Esophagus muscularis mucosa (tissue), 4 donors: Measurements from ENCODE around the gene TDRD6. TPM values are rescaled to one million over a fixed set of nuclear protein-coding genes. Genes with fewer than 3 reads are reported as not detected.

Source experiments
- DNase-seq: peaks from one replicate; pipeline ENCODE4 v3.0.0-alpha.2; 2017; ENCODE audit errors: extremely low spot score
- H3K27ac ChIP-seq, 4 donors: fragments of 200-600 bp; sonication (generic); replicated peaks in 1 of 4; 1 replicate in 3 of 4; 2 replicates in 1 of 4; pipeline ENCODE4 v1.5.1; 2016 to 2019; ENCODE audit warnings: mild to moderate bottlenecking in 1 of 4
- H3K27me3 ChIP-seq, 4 donors: fragments of 200-600 bp; sonication (generic); one replicate each; pipeline versions ENCODE4 v1.5.1 to v1.6.0; 2016 to 2019
- H3K36me3 ChIP-seq, 4 donors: fragments of 200-600 bp; sonication (generic); one replicate each; pipeline ENCODE4 v1.5.1; 2016 to 2019
- H3K4me1 ChIP-seq, 4 donors: fragments of 200-600 bp; sonication (generic); one replicate each; pipeline ENCODE4 v1.5.1; 2016 to 2019
- H3K4me3 ChIP-seq, 4 donors: fragments of 200-600 bp; sonication (generic); 1 replicate in 2 of 4; 2 replicates in 2 of 4; pipeline ENCODE4 v1.5.1; 2016 to 2019; ENCODE audit warnings: mild to moderate bottlenecking in 4 of 4, moderate library complexity in 1 of 4
- H3K9me3 ChIP-seq, 4 donors: fragments of 200-600 bp; sonication (generic); 1 replicate in 3 of 4; 2 replicates in 1 of 4; pipeline ENCODE4 v1.5.1; 2016 to 2019
- EP300 ChIP-seq: sonication (generic); formaldehyde crosslinking; IDR thresholded peaks from one replicate; pipeline ENCODE4 v1.6.1; 2017; ENCODE audit warnings: antibody characterized with exemption
- POLR2A ChIP-seq: fragments of 450-650 bp; IDR thresholded peaks from one replicate; pipeline ENCODE4 v1.6.1; 2017; ENCODE audit warnings: antibody characterized with exemption, moderate library complexity, mild to moderate bottlenecking, low read depth
- POLR2AphosphoS5 ChIP-seq, 2 donors: sonication (generic); formaldehyde crosslinking; IDR thresholded peaks; one replicate each; pipeline ENCODE4 v1.6.1; 2017; ENCODE audit warnings: antibody characterized with exemption in 2 of 2
- WGBS: methylation state at CpG from one replicate; pipeline ENCODE4 v1.1.5; 2018; 5-methylcytosine and 5-hydroxymethylcytosine counted together
- intact Hi-C: fragments of 100-400 bp; cut with DNase I; formaldehyde crosslinking; loops from one replicate; pipeline ENCODE4 v1.15.1; 2023
- total RNA-seq, 4 donors: library from RNA; depleted of rRNA; stranded (reverse); fragments of >200 nt; gene quantifications; one replicate each; pipeline versions ENCODE4 v1.1.0 to v1.2.1, GENCODE V29; 2016
- TF ChIP-seq, protein P1 (sequence below), 3 experiments: fragments of 200-600 bp in 2 of 3; fragments of 450-650 bp in 1 of 3; sonication (generic) in 2 of 3; IDR thresholded peaks; one replicate each; pipeline ENCODE4 v1.5.1; 2017 to 2019; ENCODE audit warnings: antibody characterized with exemption in 3 of 3, mild to moderate bottlenecking in 2 of 3, moderate library complexity in 1 of 3

TDRD6 gene
- total RNA-seq, 4 donors from 2014 or later = 0.13 to 2.1 (median 0.74) TPM

GRCh38 chr6:46745973-46746372 lies 58.3 kb downstream of the TDRD6 start:
- no peaks in the 10 kb centered on the region for H3K27me3 ChIP-seq
- no peaks in the 10 kb centered on the region for H3K9me3 ChIP-seq
- no peak for DNase-seq
- WGBS = 77% methylated on average over 2 of the region's 2 CpGs
- TF ChIP-seq POLR2AphosphoS5 (IDR thresholded peaks at IDR 0.05) = no peak
- TF ChIP-seq, protein P1, sequence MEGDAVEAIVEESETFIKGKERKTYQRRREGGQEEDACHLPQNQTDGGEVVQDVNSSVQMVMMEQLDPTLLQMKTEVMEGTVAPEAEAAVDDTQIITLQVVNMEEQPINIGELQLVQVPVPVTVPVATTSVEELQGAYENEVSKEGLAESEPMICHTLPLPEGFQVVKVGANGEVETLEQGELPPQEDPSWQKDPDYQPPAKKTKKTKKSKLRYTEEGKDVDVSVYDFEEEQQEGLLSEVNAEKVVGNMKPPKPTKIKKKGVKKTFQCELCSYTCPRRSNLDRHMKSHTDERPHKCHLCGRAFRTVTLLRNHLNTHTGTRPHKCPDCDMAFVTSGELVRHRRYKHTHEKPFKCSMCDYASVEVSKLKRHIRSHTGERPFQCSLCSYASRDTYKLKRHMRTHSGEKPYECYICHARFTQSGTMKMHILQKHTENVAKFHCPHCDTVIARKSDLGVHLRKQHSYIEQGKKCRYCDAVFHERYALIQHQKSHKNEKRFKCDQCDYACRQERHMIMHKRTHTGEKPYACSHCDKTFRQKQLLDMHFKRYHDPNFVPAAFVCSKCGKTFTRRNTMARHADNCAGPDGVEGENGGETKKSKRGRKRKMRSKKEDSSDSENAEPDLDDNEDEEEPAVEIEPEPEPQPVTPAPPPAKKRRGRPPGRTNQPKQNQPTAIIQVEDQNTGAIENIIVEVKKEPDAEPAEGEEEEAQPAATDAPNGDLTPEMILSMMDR (IDR thresholded peaks at IDR 0.05) = no peak
- TF ChIP-seq EP300 = no peak
- no peak for TF ChIP-seq POLR2A
- H3K4me1 ChIP-seq = no peaks in the 10 kb centered on the region
- intact Hi-C loops = no loop called here
- H3K36me3 ChIP-seq = no peaks in the 10 kb centered on the region
- H3K4me3 ChIP-seq = no peak overlapping the region
- H3K27ac ChIP-seq = no peak overlapping the region

- TF ChIP-seq EP300 = no peak
- TF ChIP-seq, protein P1 (IDR thresholded peaks at IDR 0.05) = no peak
- WGBS = 43% methylated on average over 1 of the region's 1 CpG
- no peak within 1 kb of the TSS for H3K27ac ChIP-seq
- no peaks in the 10 kb centered on the region for H3K9me3 ChIP-seq
- H3K4me3 ChIP-seq = no peak within 1 kb of the TSS
- no peaks in the 10 kb centered on the region for H3K36me3 ChIP-seq
- no peaks in the 10 kb centered on the region for H3K4me1 ChIP-seq
- H3K27me3 ChIP-seq = no peaks in the 10 kb centered on the region
- intact Hi-C loops = no loop called here
- peak; percentile 62 for DNase-seq
Measured at GRCh38 chr6:46746696-46747095, 59.0 kb downstream of the TDRD6 start, which contains the start of gene ANKRD66. Gene ANKRD66 (plus strand): TSS chr6:46746933. CDS start chr6:46751949, 5,016 bp downstream.

- WGBS = 89% methylated on average over 5 of the region's 5 CpGs
- Histone ChIP-seq H3K27me3 (no peaks in the 10 kb centered on the region), H3K4me3 (no peak overlapping the region), H3K27ac (no peak overlapping the region), H3K36me3 (no peaks in the 10 kb centered on the region), H3K4me1 (no peaks in the 10 kb centered on the region), H3K9me3 (no peaks in the 10 kb centered on the region)
- peak; percentile 66 for DNase-seq
- TF ChIP-seq POLR2A = no peak
- TF ChIP-seq, protein P1 (IDR thresholded peaks at IDR 0.05) = no peak
- no peak for TF ChIP-seq EP300
- no peak for TF ChIP-seq POLR2AphosphoS5 (IDR thresholded peaks at IDR 0.05)
- intact Hi-C loops = no loop called here
Measured at GRCh38 chr6:46748940-46749503, 61.3 kb downstream of the TDRD6 start.

DNA sequence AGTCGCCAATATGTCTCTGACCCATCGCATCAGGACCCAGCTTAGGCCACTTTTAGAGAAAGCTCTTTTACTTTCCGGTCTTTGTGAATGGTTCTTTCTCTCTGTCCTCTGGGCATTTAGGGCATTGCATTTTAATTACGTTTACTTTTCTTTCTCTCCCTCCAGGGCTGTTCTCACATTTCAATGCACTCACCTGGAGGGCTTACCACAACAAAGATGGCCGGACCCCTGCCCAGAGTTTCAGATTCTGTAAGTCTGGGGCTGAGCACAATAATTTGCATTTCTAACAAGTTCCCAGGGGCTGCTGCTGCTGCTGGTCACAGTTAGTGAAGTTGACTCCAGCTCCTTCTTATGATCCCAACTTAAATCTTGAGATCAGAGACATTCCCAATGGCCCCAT lies 62.0 kb downstream of the TDRD6 start:
- Histone ChIP-seq H3K36me3 (no peaks in the 10 kb centered on the region), H3K4me3 (no peak overlapping the region), H3K27ac (no peak overlapping the region), H3K4me1 (no peaks in the 10 kb centered on the region), H3K9me3 (no peaks in the 10 kb centered on the region), H3K27me3 (no peaks in the 10 kb centered on the region)
- DNase-seq = peak; percentile 39
- TF ChIP-seq EP300 (no peak), POLR2AphosphoS5 (IDR thresholded peaks at IDR 0.05) (no peak), POLR2A (no peak)
- TF ChIP-seq, protein P1 (IDR thresholded peaks at IDR 0.05) = no peak
- intact Hi-C loops = no loop called here
- WGBS = 81% methylated on average over 5 of the region's 5 CpGs

GRCh38 chr6:46751658-46752057 lies 64.0 kb downstream of the TDRD6 start:
- peak; percentile 68 for DNase-seq
- H3K36me3 ChIP-seq = no peaks in the 10 kb centered on the region
- 86% methylated on average over 3 of the region's 3 CpGs for WGBS
- H3K27ac ChIP-seq = no peak overlapping the region
- no peak overlapping the region for H3K4me3 ChIP-seq
- H3K27me3 ChIP-seq = no peaks in the 10 kb centered on the region
- intact Hi-C loops = no loop called here
- TF ChIP-seq, protein P1 (IDR thresholded peaks at IDR 0.05) = no peak
- TF ChIP-seq POLR2AphosphoS5 (IDR thresholded peaks at IDR 0.05) (no peak), POLR2A (no peak), EP300 (no peak)
- no peaks in the 10 kb centered on the region for H3K9me3 ChIP-seq
- no peaks in the 10 kb centered on the region for H3K4me1 ChIP-seq
